Adipose tissue (tissue), 3 donors: ENCODE data around the gene RWDD2A. TPM values are rescaled to one million over a fixed set of nuclear protein-coding genes. Genes with fewer than 3 reads are reported as not detected.

Experiments used
- H3K27ac ChIP-seq: one replicate; pipeline ENCODE4 v1.5.1; 2013; ENCODE audit warnings: low read depth, low read length
- WGBS, 3 donors: extraction: QIAGEN DNeasy Blood & Tissue Kit; methylation state at CpG; one replicate each; pipeline ENCODE4 v1.1.7; 2013; 5-methylcytosine and 5-hydroxymethylcytosine counted together
- polyA plus RNA-seq, 3 donors: library from polyadenylated mRNA; stranded (reverse); fragments of 200-250 nt; gene quantifications; one replicate each; pipeline ENCODE4 v1.2.3, GENCODE V29; 2013
- donor health status: healthy with polysubstance abuse.
- donor health status: Bipolar disorder and iron deficiency.
- donor health status: healthy.

RWDD2A gene
- polyA plus RNA-seq, 3 donors: 3.5 to 4.9 (median 3.6) TPM

DNA sequence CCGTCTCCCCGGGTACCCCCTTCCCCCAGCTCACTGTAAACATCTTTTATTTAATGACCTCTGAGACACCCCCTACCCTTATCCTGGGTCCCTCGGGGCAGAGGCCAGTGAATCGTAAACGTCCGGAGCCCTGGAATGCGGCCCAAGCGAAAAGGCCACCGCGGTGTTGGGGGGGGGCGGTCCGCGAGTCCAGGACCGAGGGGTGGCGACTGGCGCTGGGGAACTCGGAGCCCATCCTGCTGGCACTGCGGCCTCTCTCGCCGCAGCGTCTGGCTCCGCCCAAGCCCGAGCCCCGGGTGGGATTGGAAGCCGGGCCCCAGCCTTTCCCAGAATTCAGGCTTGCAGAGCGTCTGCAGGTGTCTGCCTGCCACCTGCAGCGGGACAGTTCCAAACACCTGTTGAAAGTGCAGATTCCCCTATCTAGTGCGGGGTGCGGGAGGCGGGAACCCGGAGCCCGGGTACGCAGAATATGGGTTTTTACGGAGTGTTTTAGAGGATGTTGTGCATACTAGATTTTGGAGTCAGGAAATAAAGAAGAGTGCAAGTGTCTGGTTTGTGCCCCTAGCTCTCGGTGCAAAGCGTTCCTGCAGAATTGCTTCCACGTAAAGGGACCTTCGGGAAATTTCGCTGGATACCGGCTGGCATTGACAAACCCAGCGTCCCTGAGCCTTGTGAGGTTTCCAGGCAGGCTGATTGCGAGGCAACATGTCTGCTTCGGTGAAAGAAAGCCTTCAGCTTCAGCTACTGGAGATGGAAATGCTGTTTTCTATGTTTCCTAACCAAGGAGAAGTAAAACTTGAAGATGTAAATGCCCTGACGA, 800 bp downstream of the RWDD2A start:
- 2 to 5% (median 4%) methylated on average over 44 of the region's 44 CpGs for WGBS, 3 donors
- no peak overlapping the region for H3K27ac ChIP-seq

GRCh38 chr6:83198486-83199172, 5.5 kb downstream of the RWDD2A start:
- WGBS, 3 donors: 89 to 96% (median 94%) methylated on average over 4 of the region's 4 CpGs
- H3K27ac ChIP-seq: no peak overlapping the region

- WGBS, 3 donors: 84 to 91% (median 86%) methylated on average over 5 of the region's 5 CpGs
- no peak overlapping the region for H3K27ac ChIP-seq
Observed at GRCh38 chr6:83199173-83199862, 6.2 kb downstream of the RWDD2A start.

DNA sequence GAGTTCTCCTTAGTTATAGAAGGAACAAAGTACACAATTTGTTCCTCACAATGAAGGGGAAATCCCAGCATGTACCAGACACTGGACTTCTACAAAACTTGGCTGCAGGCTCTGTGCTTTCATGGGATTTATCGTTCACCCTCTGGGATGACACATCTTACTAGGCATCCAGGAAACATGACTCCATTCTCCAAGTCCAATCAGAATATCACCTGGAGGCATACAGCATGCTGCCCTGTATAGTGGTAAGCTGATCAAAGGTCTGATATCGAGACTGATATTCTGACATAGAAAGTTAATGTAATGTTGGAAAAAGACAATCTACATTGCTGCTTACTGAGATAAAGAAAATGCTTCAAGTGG, 6.7 kb downstream of the RWDD2A start:
- 72 to 83% (median 75%) methylated on average over 2 of the region's 2 CpGs for WGBS, 3 donors
- H3K27ac ChIP-seq: no peak overlapping the region

DNA sequence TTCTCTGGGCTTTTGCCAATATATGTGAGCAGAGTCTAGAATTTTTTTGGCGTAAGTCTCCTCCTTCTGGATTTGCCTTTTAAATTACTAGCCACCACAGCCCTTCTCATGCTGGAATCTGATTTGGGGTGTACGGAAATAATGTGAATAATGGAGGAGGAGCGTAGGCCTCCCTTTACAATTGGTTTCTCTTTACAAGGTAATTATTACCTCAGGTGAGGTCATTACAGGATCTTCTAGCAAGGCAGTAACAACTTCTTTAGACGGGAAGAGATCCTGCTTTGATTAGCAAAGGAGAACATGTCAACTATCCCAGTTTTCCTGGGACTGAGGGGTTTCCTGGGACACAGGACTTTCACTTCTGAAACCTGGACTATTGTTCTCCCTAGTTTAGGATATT, 8.9 kb downstream of the RWDD2A start:
- H3K27ac ChIP-seq: no peak overlapping the region
- 68 to 86% (median 73%) methylated on average over 4 of the region's 4 CpGs for WGBS, 3 donors

DNA sequence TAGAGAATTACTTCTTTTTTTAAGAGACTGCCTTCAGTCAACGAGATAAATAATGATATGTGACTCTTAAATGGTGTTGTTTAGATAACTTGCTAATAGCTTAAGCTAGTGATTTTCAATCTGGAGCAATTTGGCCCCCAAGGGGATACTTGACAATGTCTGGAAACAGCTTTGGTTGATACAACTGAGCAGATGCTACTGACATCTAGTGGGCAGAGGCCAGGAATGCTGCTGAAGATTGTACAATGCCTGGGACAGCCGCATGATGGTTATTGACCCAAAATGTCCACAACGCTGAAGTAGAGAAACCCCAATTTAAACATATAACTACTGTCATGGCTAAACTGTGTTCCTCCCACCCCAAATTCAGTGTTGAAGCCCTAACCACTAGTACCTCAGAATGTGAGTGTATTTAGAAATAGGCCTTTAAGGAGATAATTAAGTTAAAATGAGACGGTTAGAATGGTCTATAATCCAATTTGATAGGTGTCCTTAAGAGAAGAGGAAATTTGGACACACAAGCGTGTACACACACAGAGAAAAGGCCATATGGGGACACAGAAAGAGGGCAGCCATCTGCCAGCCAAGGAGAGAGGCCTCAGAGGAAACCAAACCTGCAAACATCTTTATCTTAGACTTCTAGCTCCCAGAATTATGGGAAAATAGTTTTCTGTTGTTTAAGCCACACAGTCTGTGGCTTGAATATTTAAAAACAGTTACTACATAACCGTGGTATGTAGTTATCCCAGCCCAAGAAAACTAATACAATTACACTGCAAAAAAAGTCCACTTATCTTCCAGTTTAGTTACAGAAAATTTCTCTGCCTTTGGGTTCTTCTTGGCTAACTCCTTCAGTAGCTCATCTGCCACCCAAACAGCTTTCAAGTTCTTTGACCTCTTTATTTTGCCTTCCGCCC, 22.2 kb downstream of the RWDD2A start:
- WGBS, 3 donors: 22 to 33% (median 31%) methylated on average over 7 of the region's 7 CpGs
- no peak overlapping the region for H3K27ac ChIP-seq

DNA sequence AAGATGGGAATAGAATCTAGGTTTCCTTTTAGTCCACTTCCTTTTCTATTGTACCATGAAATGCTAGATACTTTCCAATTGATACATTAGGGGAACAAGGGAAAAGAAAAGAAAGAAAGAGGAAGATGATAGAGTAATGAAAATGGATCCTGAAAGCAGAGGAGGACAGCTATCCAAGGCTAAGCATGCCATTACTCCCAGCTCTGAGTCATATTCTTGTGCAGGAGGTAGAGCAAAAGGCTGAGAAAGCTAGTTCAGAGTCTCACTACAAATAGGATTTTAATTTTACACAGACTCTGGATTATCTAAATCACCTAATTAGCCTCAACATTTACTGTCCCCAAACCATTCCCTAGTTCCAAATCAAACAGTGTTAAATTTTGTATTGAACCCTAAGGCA, 23.6 kb downstream of the RWDD2A start:
- no peak overlapping the region for H3K27ac ChIP-seq

- no peak overlapping the region for H3K27ac ChIP-seq
- WGBS, 3 donors: 42 to 50% (median 49%) methylated on average over 3 of the region's 3 CpGs
Observed at GRCh38 chr6:83218646-83219045, 25.5 kb downstream of the RWDD2A start.

DNA sequence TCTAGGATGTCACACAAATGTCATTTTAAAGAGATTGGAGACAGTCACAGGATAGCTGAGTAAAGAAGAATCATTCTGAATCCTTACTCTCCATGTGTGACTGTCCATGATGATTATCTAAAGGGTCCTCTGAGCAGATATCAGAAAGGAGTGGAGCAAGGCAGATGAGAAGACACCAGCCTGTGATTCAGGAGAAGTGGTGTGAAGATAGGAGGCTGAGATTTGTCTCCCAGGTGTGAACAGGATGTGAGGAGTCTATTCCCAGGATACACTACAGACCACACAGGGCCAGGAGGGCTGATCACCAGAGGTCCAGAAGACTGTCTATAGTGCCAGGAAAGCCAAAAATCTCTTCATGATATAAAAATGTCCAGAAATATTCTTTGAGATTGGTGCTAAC, 27.0 kb downstream of the RWDD2A start:
- H3K27ac ChIP-seq: no peak overlapping the region

DNA sequence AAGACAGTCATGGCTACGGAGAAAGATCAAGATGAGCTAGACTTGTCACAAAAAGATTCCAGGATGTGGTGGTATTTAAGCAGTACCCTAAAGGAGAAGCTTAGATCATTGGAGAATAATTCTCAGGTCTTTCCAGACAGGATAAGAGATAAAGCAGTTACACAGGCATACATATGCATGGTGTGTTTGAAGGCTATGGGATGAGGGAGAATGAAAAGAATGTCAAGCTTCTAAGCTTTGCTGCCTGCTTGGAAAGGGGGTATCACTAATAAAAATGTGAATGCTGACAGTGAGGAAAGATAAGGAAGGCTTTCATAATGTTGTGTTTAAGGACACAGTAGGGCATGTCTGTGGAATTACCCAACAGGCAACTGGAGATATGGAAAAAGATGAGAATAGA, 28.1 kb downstream of the RWDD2A start:
- H3K27ac ChIP-seq: no peak overlapping the region
- WGBS, 3 donors: 83 to 92% (median 90%) methylated on average over 1 of the region's 1 CpG

DNA sequence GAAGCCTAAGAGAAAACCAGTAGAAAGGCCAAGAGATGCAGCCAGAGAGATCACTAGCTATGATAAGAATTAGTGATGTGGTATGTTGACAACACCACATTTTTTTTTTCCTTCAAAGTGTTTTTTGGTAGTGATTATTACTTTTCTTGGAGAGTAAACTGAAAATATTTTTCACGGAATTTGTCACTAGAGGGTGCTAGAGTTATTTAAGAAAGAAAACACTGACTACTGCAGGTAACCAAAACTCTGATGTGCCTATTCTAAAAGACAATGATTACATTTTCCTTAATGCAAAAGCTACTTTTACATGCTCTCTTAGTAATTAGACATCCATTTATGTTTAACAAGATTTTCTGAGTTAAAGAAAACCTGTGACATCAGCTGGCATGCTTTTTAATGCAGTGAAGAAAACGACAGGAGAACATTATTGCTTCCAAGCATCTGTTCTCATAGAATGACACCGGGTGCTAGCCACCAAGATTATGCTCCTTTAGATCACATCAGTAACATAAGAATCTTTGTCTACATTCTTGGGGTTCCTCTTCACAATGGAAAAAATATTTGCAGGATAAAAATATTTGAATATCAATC, 28.8 kb downstream of the RWDD2A start:
- WGBS, 3 donors: 28 to 58% (median 43%) methylated on average over 3 of the region's 3 CpGs
- no peak overlapping the region for H3K27ac ChIP-seq

DNA sequence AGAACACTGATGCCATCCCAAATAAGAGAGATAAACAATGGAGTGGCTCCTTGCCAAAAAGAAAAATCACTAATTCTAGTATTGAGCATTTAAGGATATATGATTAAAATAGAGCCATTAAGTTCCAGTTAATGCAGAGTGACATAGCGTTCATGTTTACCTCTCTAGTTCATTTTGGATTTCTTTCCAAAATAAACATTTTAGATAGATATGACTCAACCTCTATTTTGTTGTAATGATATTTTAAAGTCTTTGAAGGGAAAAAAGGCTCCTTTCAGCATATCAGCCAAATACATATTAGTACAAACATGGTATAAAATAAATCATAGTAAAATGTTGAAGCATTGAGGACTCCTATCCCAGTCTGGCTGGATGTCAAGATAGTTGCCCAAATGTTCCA, 33.4 kb downstream of the RWDD2A start:
- no peak overlapping the region for H3K27ac ChIP-seq
- 34 to 81% (median 75%) methylated on average over 1 of the region's 1 CpG for WGBS, 3 donors

DNA sequence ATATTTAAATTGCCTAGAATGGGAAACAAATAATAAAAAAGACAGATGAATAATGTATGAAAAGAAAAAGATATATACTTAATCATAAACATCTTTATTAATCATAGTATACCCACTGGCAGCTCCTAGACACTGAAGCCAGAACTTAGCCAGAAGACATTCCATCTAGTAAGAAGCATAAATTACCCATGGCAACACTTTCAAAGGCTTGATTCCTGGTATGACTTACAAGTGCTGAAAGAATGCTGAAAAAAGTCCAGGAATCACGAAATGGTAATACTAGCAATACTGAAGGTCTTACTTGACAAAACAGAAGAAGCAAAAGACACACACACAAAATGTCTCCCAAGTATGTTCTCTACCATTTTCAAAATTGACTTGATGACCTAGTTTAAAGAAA, 38.0 kb downstream of the RWDD2A start:
- H3K27ac ChIP-seq: no peak overlapping the region
- WGBS, 3 donors: 57 to 83% (median 70%) methylated on average over 1 of the region's 1 CpG

- 74 to 86% (median 80%) methylated on average over 3 of the region's 3 CpGs for WGBS, 3 donors
- H3K27ac ChIP-seq: no peak overlapping the region
Observed at GRCh38 chr6:83247471-83247870, 54.3 kb downstream of the RWDD2A start.

Other genes starting within 250 kb of the RWDD2A start
- gene UBE3D, start 127.5 kb upstream of the RWDD2A start, polyA plus RNA-seq: 1 to 10 TPM; 1.5 to 7.0 (median 3.5) TPM
- 1 to 10 TPM; 4.3 to 5.7 (median 4.4) TPM for gene DOP1A, start 125.7 kb upstream of the RWDD2A start, polyA plus RNA-seq
- 10 to 100 TPM; 12.8 to 57.1 (median 22.6) TPM for gene PGM3, start 92 bp upstream of the RWDD2A start, polyA plus RNA-seq
- gene ME1, start 237.7 kb downstream of the RWDD2A start, polyA plus RNA-seq: 10 to 100 TPM in 2 of 3 donors, 1 to 10 TPM in 1; 4.1 to 23.3 (median 20.9) TPM